ENCODE measurements around the gene ASPHD2. TPM values are rescaled to one million over a fixed set of nuclear protein-coding genes. Genes with fewer than 3 reads are reported as not detected.

ASPHD2 gene
- total RNA-seq, 1 experiment from 2014 or later: 7.4 TPM

GRCh38 chr22:26447584-26448329, 18.7 kb downstream of the ASPHD2 start:
- Histone ChIP-seq H3K27me3 (ENCODE audit: control insufficient read depth, insufficient read depth, low read length) (no peaks in the 10 kb centered on the region), H3K4me3 (ENCODE audit: insufficient read depth, low read depth, low read length) (no peak overlapping the region), H3K36me3 (replicated peaks; ENCODE audit: control insufficient read depth, insufficient read depth, low read length) (peaks cover 3% of the 10 kb centered on the region)
- DNase-seq: no peak

GRCh38 chr22:26448334-26448733, 19.3 kb downstream of the ASPHD2 start:
- H3K4me3 ChIP-seq (ENCODE audit: insufficient read depth, low read depth, low read length): no peak overlapping the region
- no peaks in the 10 kb centered on the region for H3K27me3 ChIP-seq (ENCODE audit: control insufficient read depth, insufficient read depth, low read length)
- no peak for DNase-seq
- H3K36me3 ChIP-seq (replicated peaks; ENCODE audit: control insufficient read depth, insufficient read depth, low read length): peaks cover 7% of the 10 kb centered on the region

- Histone ChIP-seq H3K27me3 (ENCODE audit: control insufficient read depth, insufficient read depth, low read length) (no peaks in the 10 kb centered on the region), H3K4me3 (ENCODE audit: insufficient read depth, low read depth, low read length) (no peak overlapping the region)
- DNase-seq: no peak
Observed at GRCh38 chr22:26448941-26449340, 19.9 kb downstream of the ASPHD2 start.

GRCh38 chr22:26450453-26451185, 21.6 kb downstream of the ASPHD2 start:
- Histone ChIP-seq H3K4me3 (ENCODE audit: insufficient read depth, low read depth, low read length) (no peak overlapping the region), H3K27me3 (ENCODE audit: control insufficient read depth, insufficient read depth, low read length) (no peaks in the 10 kb centered on the region), H3K36me3 (replicated peaks; ENCODE audit: control insufficient read depth, insufficient read depth, low read length) (peaks cover 9% of the 10 kb centered on the region)
- no peak for DNase-seq

More at GRCh38 chr22:26448941-26449340, 19.9 kb downstream of the ASPHD2 start:
- peaks cover 9% of the 10 kb centered on the region for H3K36me3 ChIP-seq (replicated peaks; ENCODE audit: control insufficient read depth, insufficient read depth, low read length)

GRCh38 chr22:26452236-26453016, 23.4 kb downstream of the ASPHD2 start:
- no peak overlapping the region for H3K4me3 ChIP-seq (ENCODE audit: insufficient read depth, low read depth, low read length)
- no peak for DNase-seq
- H3K27me3 ChIP-seq (ENCODE audit: control insufficient read depth, insufficient read depth, low read length): no peaks in the 10 kb centered on the region
- H3K36me3 ChIP-seq (replicated peaks; ENCODE audit: control insufficient read depth, insufficient read depth, low read length): peaks cover 9% of the 10 kb centered on the region

- no peak for DNase-seq
- peaks cover 9% of the 10 kb centered on the region for H3K36me3 ChIP-seq (replicated peaks; ENCODE audit: control insufficient read depth, insufficient read depth, low read length)
- no peak overlapping the region for H3K4me3 ChIP-seq (ENCODE audit: insufficient read depth, low read depth, low read length)
- H3K27me3 ChIP-seq (ENCODE audit: control insufficient read depth, insufficient read depth, low read length): no peaks in the 10 kb centered on the region
Observed at GRCh38 chr22:26453216-26453615, 24.2 kb downstream of the ASPHD2 start.

- DNase-seq: no peak
- Histone ChIP-seq H3K4me3 (ENCODE audit: insufficient read depth, low read depth, low read length) (no peak overlapping the region), H3K27me3 (ENCODE audit: control insufficient read depth, insufficient read depth, low read length) (no peaks in the 10 kb centered on the region), H3K36me3 (replicated peaks; ENCODE audit: control insufficient read depth, insufficient read depth, low read length) (peaks cover 9% of the 10 kb centered on the region)
Observed at GRCh38 chr22:26453812-26454500, 24.9 kb downstream of the ASPHD2 start.

GRCh38 chr22:26457661-26458272, 28.7 kb downstream of the ASPHD2 start:
- no peak for DNase-seq
- H3K27me3 ChIP-seq (ENCODE audit: control insufficient read depth, insufficient read depth, low read length): no peaks in the 10 kb centered on the region
- no peak overlapping the region for H3K4me3 ChIP-seq (ENCODE audit: insufficient read depth, low read depth, low read length)
- H3K36me3 ChIP-seq (replicated peaks; ENCODE audit: control insufficient read depth, insufficient read depth, low read length): peaks cover 14% of the 10 kb centered on the region

GRCh38 chr22:26460202-26460601, 31.1 kb downstream of the ASPHD2 start:
- H3K4me3 ChIP-seq (ENCODE audit: insufficient read depth, low read depth, low read length): no peak overlapping the region
- DNase-seq: no peak
- H3K36me3 ChIP-seq (replicated peaks; ENCODE audit: control insufficient read depth, insufficient read depth, low read length): peaks cover 27% of the 10 kb centered on the region
- no peaks in the 10 kb centered on the region for H3K27me3 ChIP-seq (ENCODE audit: control insufficient read depth, insufficient read depth, low read length)

GRCh38 chr22:26461188-26461810, 32.2 kb downstream of the ASPHD2 start:
- Histone ChIP-seq H3K27me3 (ENCODE audit: control insufficient read depth, insufficient read depth, low read length) (no peaks in the 10 kb centered on the region), H3K36me3 (replicated peaks; ENCODE audit: control insufficient read depth, insufficient read depth, low read length) (peaks cover 36% of the 10 kb centered on the region), H3K4me3 (ENCODE audit: insufficient read depth, low read depth, low read length) (no peak overlapping the region)
- peak; percentile 92 for DNase-seq

- no peaks in the 10 kb centered on the region for H3K27me3 ChIP-seq (ENCODE audit: control insufficient read depth, insufficient read depth, low read length)
- DNase-seq: no peak
- peaks cover 38% of the 10 kb centered on the region for H3K36me3 ChIP-seq (replicated peaks; ENCODE audit: control insufficient read depth, insufficient read depth, low read length)
- H3K4me3 ChIP-seq (ENCODE audit: insufficient read depth, low read depth, low read length): no peak overlapping the region
Observed at GRCh38 chr22:26462051-26462450, 33.0 kb downstream of the ASPHD2 start.

- no peak overlapping the region for H3K4me3 ChIP-seq (ENCODE audit: insufficient read depth, low read depth, low read length)
- no peaks in the 10 kb centered on the region for H3K27me3 ChIP-seq (ENCODE audit: control insufficient read depth, insufficient read depth, low read length)
- no peak for DNase-seq
- H3K36me3 ChIP-seq (replicated peaks; ENCODE audit: control insufficient read depth, insufficient read depth, low read length): peaks cover 40% of the 10 kb centered on the region
Observed at GRCh38 chr22:26462641-26463040, 33.6 kb downstream of the ASPHD2 start.

- peaks cover 40% of the 10 kb centered on the region for H3K36me3 ChIP-seq (replicated peaks; ENCODE audit: control insufficient read depth, insufficient read depth, low read length)
- no peaks in the 10 kb centered on the region for H3K27me3 ChIP-seq (ENCODE audit: control insufficient read depth, insufficient read depth, low read length)
- DNase-seq: no peak
- no peak overlapping the region for H3K4me3 ChIP-seq (ENCODE audit: insufficient read depth, low read depth, low read length)
Observed at GRCh38 chr22:26463101-26463661, 34.1 kb downstream of the ASPHD2 start.
